Natural killer cell (primary cell): Measurements from ENCODE around the gene EGFR. TPM values are rescaled to one million over a fixed set of nuclear protein-coding genes. Genes with fewer than 3 reads are reported as not detected.

Experiments
- ATAC-seq, 3 donors: fragments of 150-1000 bp in 2 of 3; fragments of 200-7000 bp in 1 of 3; cut with Tn5 transposase; 1 replicate in 1 of 3; 2 replicates in 2 of 3; pipeline ENCODE4 v1.10.0; 2021; ENCODE audit warnings: mild to moderate bottlenecking in 2 of 3, moderate library complexity in 2 of 3
- DNase-seq, 2 donors: peaks; one replicate each; pipeline versions ENCODE4 v3.0.0 to v3.0.0-alpha.2; 2013 to 2021; ENCODE audit warnings: mixed read lengths in 1 of 2
- H3K27ac ChIP-seq: one replicate; pipeline ENCODE4 v1.5.1; 2013; ENCODE audit warnings: mild to moderate bottlenecking, low read length
- H3K27me3 ChIP-seq: one replicate; pipeline ENCODE4 v1.6.1; 2013; ENCODE audit warnings: low read length; ENCODE audit not compliant: control insufficient read depth, insufficient read depth
- H3K36me3 ChIP-seq: one replicate; pipeline ENCODE4 v1.6.1; 2013; ENCODE audit warnings: low read length; ENCODE audit not compliant: control insufficient read depth, insufficient read depth
- H3K4me1 ChIP-seq: one replicate; pipeline ENCODE4 v1.6.1; 2013; ENCODE audit warnings: low read length; ENCODE audit not compliant: control insufficient read depth, insufficient read depth
- H3K4me3 ChIP-seq: one replicate; pipeline ENCODE4 v1.5.1; 2013; ENCODE audit warnings: low read length
- H3K9me3 ChIP-seq: one replicate; pipeline ENCODE4 v1.6.1; 2013; ENCODE audit warnings: low read length; ENCODE audit not compliant: control insufficient read depth, insufficient read depth
- H3K27ac Mint-ChIP-seq, 2 donors: one replicate each; pipeline ENCODE4 v1.8.0; 2022; ENCODE audit warnings: mild to moderate bottlenecking in 2 of 2, mixed read lengths in 2 of 2, moderate library complexity in 1 of 2
- H3K27me3 Mint-ChIP-seq, 2 donors: one replicate each; pipeline ENCODE4 v1.8.0; 2022; ENCODE audit warnings: low read depth in 2 of 2, mixed read lengths in 2 of 2
- H3K36me3 Mint-ChIP-seq: one replicate; pipeline ENCODE4 v1.8.0; 2022; ENCODE audit warnings: mixed read lengths
- H3K4me1 Mint-ChIP-seq, 2 donors: one replicate each; pipeline ENCODE4 v1.8.0; 2022; ENCODE audit warnings: mixed read lengths in 2 of 2
- H3K4me3 Mint-ChIP-seq: one replicate; pipeline ENCODE4 v1.8.0; 2022; ENCODE audit warnings: mild to moderate bottlenecking, moderate library complexity, mixed read lengths
- H3K9me3 Mint-ChIP-seq, 2 donors: one replicate each; pipeline ENCODE4 v1.8.0; 2022; ENCODE audit warnings: mixed read lengths in 2 of 2
- WGBS: methylation state at CpG from one replicate; pipeline ENCODE4 v1.1.7; 2013; ENCODE audit warnings: missing lambda C conversion rate; ENCODE audit not compliant: insufficient coverage; 5-methylcytosine and 5-hydroxymethylcytosine counted together
- intact Hi-C: fragments of 100-400 bp; cut with micrococcal nuclease; formaldehyde crosslinking; loops from one replicate; pipeline ENCODE4 v1.14.2; 2022
- total RNA-seq, 4 donors: library from RNA; stranded (reverse); fragments of 120-200 nt in 1 of 4; gene quantifications; one replicate each; pipeline versions ENCODE4 v1.2.3 to v1.2.4, GENCODE V29; 2013 to 2022
- TF ChIP-seq, protein P1 (sequence below): fragments of 200-600 bp; IDR thresholded peaks from one replicate; pipeline ENCODE4 v1.8.0; 2022; ENCODE audit warnings: antibody characterized with exemption

Gene EGFR
- total RNA-seq, 3 donors from 2014 or later (not counting 1 experiment from before 2014, with no cell fraction given) = not detected

- Mint-ChIP-seq H3K36me3 (no peaks in the 10 kb centered on the region), H3K9me3 (no peaks in the 10 kb centered on the region), H3K4me3 (no peak overlapping the region), H3K27me3 (peaks cover 8 to 29% of the 10 kb centered on the region in 2 donors), H3K4me1 (peaks cover 7 to 13% of the 10 kb centered on the region in 2 donors), H3K27ac (no peak overlapping the region)
- no peak for DNase-seq
- Histone ChIP-seq H3K4me3 (no peak overlapping the region), H3K36me3 (no peaks in the 10 kb centered on the region), H3K4me1 (peaks cover 20% of the 10 kb centered on the region), H3K9me3 (no peaks in the 10 kb centered on the region), H3K27ac (no peak overlapping the region), H3K27me3 (peaks cover 20% of the 10 kb centered on the region)
- ATAC-seq = no peak
- intact Hi-C loops = no loop called here
- WGBS = 93% methylated on average over 3 of the region's 5 CpGs
- TF ChIP-seq, protein P1, sequence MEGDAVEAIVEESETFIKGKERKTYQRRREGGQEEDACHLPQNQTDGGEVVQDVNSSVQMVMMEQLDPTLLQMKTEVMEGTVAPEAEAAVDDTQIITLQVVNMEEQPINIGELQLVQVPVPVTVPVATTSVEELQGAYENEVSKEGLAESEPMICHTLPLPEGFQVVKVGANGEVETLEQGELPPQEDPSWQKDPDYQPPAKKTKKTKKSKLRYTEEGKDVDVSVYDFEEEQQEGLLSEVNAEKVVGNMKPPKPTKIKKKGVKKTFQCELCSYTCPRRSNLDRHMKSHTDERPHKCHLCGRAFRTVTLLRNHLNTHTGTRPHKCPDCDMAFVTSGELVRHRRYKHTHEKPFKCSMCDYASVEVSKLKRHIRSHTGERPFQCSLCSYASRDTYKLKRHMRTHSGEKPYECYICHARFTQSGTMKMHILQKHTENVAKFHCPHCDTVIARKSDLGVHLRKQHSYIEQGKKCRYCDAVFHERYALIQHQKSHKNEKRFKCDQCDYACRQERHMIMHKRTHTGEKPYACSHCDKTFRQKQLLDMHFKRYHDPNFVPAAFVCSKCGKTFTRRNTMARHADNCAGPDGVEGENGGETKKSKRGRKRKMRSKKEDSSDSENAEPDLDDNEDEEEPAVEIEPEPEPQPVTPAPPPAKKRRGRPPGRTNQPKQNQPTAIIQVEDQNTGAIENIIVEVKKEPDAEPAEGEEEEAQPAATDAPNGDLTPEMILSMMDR = no peak
Measured at GRCh38 chr7:55108401-55108800, 89.6 kb downstream of the EGFR start.

- H3K27ac Mint-ChIP-seq = no peak overlapping the region
Measured at GRCh38 chr7:55108818-55109217, 90.0 kb downstream of the EGFR start.

GRCh38 chr7:55109404-55110167 is 90.8 kb downstream of the EGFR start:
- Mint-ChIP-seq H3K4me3 (no peak overlapping the region), H3K36me3 (no peaks in the 10 kb centered on the region), H3K4me1 (peaks cover 12 to 16% of the 10 kb centered on the region in 2 donors), H3K9me3 (no peaks in the 10 kb centered on the region), H3K27ac (no peak overlapping the region), H3K27me3 (peaks cover 7 to 22% of the 10 kb centered on the region in 2 donors)
- Histone ChIP-seq H3K4me1 (peaks cover 24% of the 10 kb centered on the region), H3K9me3 (no peaks in the 10 kb centered on the region), H3K36me3 (no peaks in the 10 kb centered on the region), H3K27ac (no peak overlapping the region), H3K4me3 (no peak overlapping the region), H3K27me3 (peaks cover 11% of the 10 kb centered on the region)
- ATAC-seq = no peak
- TF ChIP-seq, protein P1 = no peak
- no peak for DNase-seq
- intact Hi-C loops = no loop called here
- WGBS = 86% methylated on average over 8 of the region's 8 CpGs

More at GRCh38 chr7:55108818-55109217, 90.0 kb downstream of the EGFR start:
- peaks cover 24% of the 10 kb centered on the region for H3K4me1 ChIP-seq
- H3K9me3 ChIP-seq = no peaks in the 10 kb centered on the region
- H3K4me3 Mint-ChIP-seq = no peak overlapping the region
- H3K27ac ChIP-seq = no peak overlapping the region
- peaks cover 12 to 17% of the 10 kb centered on the region in 2 donors for H3K4me1 Mint-ChIP-seq
- H3K27me3 Mint-ChIP-seq = peaks cover 7 to 24% of the 10 kb centered on the region in 2 donors
- no peak for ATAC-seq
- no peak overlapping the region for H3K4me3 ChIP-seq
- peaks cover 15% of the 10 kb centered on the region for H3K27me3 ChIP-seq
- no peaks in the 10 kb centered on the region for H3K9me3 Mint-ChIP-seq
- no peak for DNase-seq
- no peaks in the 10 kb centered on the region for H3K36me3 ChIP-seq
- TF ChIP-seq, protein P1 = no peak
- intact Hi-C loops = no loop called here
- 63% methylated on average over 3 of the region's 3 CpGs for WGBS
- H3K36me3 Mint-ChIP-seq = no peaks in the 10 kb centered on the region
